C1 segment of cervical spinal cord (tissue), 14 donors: ENCODE results near the gene SYT5.
A peak's percentile ranks its signal among the peaks of the same experiment; 100 is the strongest.
"Not testable (repeated sequence)": the region's sequence is repeated elsewhere in the genome, so short reads cannot be mapped to it uniquely, and the experiment has no call there.

Source experiments
- DNase-seq, 14 donors: peaks; one replicate each; lab custom pipeline; 2025; lab: John Stamatoyannopoulos, UW

The SYT5 gene

GRCh38 chr19:55179606-55180484, at the start of gene SYT5:
SYT5 (minus strand) TSS chr19:55180289; CDS start chr19:55179041, 1,248 bp downstream.
- peak in 1 of 14 donors; percentile 16 for DNase-seq

- DNase-seq: no peak
Observed at GRCh38 chr19:55229789-55230182, 49.7 kb upstream of the SYT5 start.

- no peak for DNase-seq
Observed at GRCh38 chr19:55229145-55229788, 49.2 kb upstream of the SYT5 start.

GRCh38 chr19:55228403-55229031, 48.4 kb upstream of the SYT5 start, which contains the start of gene TMEM86B:
TMEM86B (minus strand) TSS chr19:55228763; CDS start chr19:55228741, 22 bp downstream.
- no peak for DNase-seq

- DNase-seq: no peak
Observed at GRCh38 chr19:55228015-55228391, 47.9 kb upstream of the SYT5 start.

GRCh38 chr19:55227241-55228014, 47.3 kb upstream of the SYT5 start:
- no peak for DNase-seq

- DNase-seq: no peak
Observed at GRCh38 chr19:55226788-55227187, 46.7 kb upstream of the SYT5 start.

- no peak for DNase-seq
Observed at GRCh38 chr19:55226273-55226672, 46.2 kb upstream of the SYT5 start.

GRCh38 chr19:55225415-55225958, 45.4 kb upstream of the SYT5 start:
- no peak for DNase-seq

GRCh38 chr19:55224679-55225414, 44.8 kb upstream of the SYT5 start:
- not testable (repeated sequence) for DNase-seq

- DNase-seq: no peak
Observed at GRCh38 chr19:55224038-55224665, 44.1 kb upstream of the SYT5 start.

GRCh38 chr19:55223291-55224037, 43.4 kb upstream of the SYT5 start:
- no peak for DNase-seq

GRCh38 chr19:55220525-55220924, 40.4 kb upstream of the SYT5 start:
- no peak for DNase-seq

- DNase-seq: peak in 13 of 14 donors; percentile 7 to 91 (median 61)
Observed at GRCh38 chr19:55216461-55217198, 36.5 kb upstream of the SYT5 start.

- no peak for DNase-seq
Observed at GRCh38 chr19:55213547-55213946, 33.5 kb upstream of the SYT5 start.

GRCh38 chr19:55212447-55212846, 32.4 kb upstream of the SYT5 start:
- no peak for DNase-seq

- DNase-seq: no peak
Observed at GRCh38 chr19:55209693-55210472, 29.8 kb upstream of the SYT5 start.
